HS-27A (cell line): ENCODE data around the gene CEPT1.

Experiments used
- DNase-seq: peaks from one replicate; pipeline ENCODE4 v3.0.0-alpha.2; 2012; ENCODE audit warnings: low read depth, missing footprints

CEPT1 gene

DNA sequence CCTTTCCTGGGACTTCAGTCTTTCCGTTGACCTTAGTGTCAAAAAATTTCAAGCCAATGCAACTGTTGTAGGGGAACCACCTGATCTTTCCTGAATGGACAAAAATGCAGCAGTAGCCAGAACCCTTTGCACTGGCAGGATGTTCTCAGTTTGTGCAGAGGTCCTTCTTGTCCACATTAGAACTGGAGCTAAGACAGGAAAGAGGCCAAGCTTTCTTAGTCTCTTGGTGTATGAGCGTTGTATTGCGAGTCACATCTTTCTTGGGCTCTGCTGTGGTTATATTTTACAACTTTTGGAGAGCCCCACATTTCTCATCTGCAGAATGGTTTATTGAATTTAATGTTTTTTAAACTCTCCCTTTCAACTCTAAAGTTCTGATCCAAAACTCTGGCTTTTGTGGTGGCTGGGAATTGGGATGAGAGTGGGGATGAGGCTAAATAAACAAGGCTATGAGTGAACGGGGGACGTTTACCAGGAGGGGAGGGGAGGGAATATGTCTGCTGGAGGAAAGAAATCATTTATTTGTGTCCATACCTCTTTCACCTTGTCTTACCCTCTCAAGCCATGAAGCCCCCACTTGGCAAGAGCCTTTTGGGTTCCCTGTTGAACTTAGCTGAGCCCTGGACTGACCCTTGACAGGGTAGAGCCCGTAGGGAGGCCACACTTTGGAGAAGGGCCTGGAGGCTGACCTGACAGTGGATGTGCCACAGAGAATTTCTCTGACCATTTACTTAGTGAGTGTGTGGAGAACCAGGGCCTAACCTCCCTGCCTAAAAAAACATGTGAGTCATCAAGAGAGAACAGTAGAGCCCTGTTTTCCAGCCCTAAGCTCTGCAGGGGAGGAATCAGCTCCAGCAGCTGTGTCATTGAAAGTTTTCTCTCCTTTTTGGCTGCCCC lies 88.1 kb downstream of the CEPT1 start:
- DNase-seq: no peak

DNA sequence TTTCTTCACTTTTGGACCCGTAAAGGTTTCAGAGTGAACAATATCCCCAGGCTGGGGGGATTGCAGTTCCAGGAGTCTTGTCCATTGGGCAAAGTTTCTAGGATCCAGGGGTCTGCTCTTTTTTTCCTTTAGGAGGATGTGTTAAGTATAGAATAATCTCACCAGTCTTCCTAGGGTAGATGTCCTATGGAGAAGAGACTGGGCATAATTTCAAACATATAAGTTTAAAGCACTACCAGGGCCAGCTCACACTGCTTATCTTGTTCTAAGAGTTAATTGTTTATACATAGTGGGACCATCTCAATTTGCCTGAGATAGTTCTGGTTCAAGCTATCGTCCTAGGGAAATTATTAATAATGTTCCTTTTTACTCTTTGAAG lies 88.7 kb downstream of the CEPT1 start:
- no peak for DNase-seq

- no peak for DNase-seq
These were observed 92.1 kb downstream of the CEPT1 start for GRCh38 chr1:111232134-111232533.

DNA sequence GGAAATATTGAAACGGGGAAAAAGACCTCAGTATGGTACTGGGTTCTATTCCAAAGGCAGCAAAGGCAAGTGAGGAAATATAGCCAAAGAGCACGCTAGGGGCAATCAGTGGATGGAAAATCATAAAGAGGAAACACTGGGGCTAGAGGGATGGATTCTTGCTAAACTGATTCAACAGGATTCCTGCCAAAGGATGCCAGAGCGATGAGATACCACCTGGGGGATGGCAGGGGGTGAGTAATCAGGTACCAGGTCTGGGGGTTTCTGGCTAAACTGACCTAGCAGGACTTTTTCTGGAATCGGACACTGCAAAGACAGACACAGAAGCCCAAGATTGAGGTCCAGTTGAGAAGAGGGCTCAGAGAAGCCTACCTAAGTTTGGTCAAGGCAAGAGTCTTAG lies 94.2 kb downstream of the CEPT1 start:
- DNase-seq: no peak
